ENCODE results near the gene HS2ST1. TPM values are rescaled to one million over a fixed set of nuclear protein-coding genes. Genes with fewer than 3 reads are reported as not detected.

The HS2ST1 gene
- total RNA-seq, 4 donors from 2014 or later, result 6.3 to 11.7 (median 10.3) TPM

GRCh38 chr1:87155648-87156047 lies 241.2 kb downstream of the HS2ST1 start:
- Histone ChIP-seq H3K27me3 (no peaks in the 10 kb centered on the region), H3K27ac (no peak overlapping the region), H3K4me1 (peaks cover 19% of the 10 kb centered on the region), H3K36me3 (no peaks in the 10 kb centered on the region), H3K4me3 (no peak overlapping the region), H3K9me3 (no peaks in the 10 kb centered on the region)
- TF ChIP-seq EP300 (IDR thresholded peaks at IDR 0.05), result no peak
- TF ChIP-seq POLR2AphosphoS5 (IDR thresholded peaks at IDR 0.05), result no peak
- TF ChIP-seq, protein P1, sequence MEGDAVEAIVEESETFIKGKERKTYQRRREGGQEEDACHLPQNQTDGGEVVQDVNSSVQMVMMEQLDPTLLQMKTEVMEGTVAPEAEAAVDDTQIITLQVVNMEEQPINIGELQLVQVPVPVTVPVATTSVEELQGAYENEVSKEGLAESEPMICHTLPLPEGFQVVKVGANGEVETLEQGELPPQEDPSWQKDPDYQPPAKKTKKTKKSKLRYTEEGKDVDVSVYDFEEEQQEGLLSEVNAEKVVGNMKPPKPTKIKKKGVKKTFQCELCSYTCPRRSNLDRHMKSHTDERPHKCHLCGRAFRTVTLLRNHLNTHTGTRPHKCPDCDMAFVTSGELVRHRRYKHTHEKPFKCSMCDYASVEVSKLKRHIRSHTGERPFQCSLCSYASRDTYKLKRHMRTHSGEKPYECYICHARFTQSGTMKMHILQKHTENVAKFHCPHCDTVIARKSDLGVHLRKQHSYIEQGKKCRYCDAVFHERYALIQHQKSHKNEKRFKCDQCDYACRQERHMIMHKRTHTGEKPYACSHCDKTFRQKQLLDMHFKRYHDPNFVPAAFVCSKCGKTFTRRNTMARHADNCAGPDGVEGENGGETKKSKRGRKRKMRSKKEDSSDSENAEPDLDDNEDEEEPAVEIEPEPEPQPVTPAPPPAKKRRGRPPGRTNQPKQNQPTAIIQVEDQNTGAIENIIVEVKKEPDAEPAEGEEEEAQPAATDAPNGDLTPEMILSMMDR (IDR thresholded peaks at IDR 0.05), result no peak
- no peak for TF ChIP-seq POLR2A (IDR thresholded peaks at IDR 0.05)
- WGBS, result 87% methylated on average over 9 of the region's 9 CpGs
- no peak for DNase-seq (ENCODE audit: low spot score in 2 of 2)

DNA sequence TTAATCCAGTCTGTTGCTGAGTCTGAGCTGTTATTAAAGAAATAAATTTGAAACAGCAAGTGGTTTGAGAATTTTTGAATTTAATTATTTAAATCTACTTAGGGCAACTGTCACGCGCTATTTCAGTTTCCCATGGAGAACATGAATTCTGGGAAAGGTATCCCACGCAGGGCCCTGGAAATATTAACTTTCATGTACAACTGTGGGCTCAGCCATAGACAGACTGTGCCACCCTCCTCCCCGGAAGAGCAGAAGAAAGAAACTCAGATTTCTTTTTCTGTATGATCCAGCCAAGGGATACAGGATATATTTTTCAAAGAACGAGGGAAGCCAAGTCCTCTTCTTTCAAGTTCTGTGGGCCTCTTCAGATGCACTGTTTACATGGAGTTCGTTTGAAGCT lies 241.7 kb downstream of the HS2ST1 start:
- Histone ChIP-seq H3K27ac (no peak overlapping the region), H3K36me3 (no peaks in the 10 kb centered on the region), H3K27me3 (no peaks in the 10 kb centered on the region), H3K4me3 (no peak overlapping the region), H3K4me1 (peaks cover 19% of the 10 kb centered on the region), H3K9me3 (no peaks in the 10 kb centered on the region)
- DNase-seq (ENCODE audit: low spot score in 2 of 2), result no peak
- no peak for TF ChIP-seq POLR2A (IDR thresholded peaks at IDR 0.05)
- no peak for TF ChIP-seq EP300 (IDR thresholded peaks at IDR 0.05)
- TF ChIP-seq, protein P1 (IDR thresholded peaks at IDR 0.05), result no peak
- TF ChIP-seq POLR2AphosphoS5 (IDR thresholded peaks at IDR 0.05), result no peak
- 87% methylated on average over 6 of the region's 6 CpGs for WGBS

DNA sequence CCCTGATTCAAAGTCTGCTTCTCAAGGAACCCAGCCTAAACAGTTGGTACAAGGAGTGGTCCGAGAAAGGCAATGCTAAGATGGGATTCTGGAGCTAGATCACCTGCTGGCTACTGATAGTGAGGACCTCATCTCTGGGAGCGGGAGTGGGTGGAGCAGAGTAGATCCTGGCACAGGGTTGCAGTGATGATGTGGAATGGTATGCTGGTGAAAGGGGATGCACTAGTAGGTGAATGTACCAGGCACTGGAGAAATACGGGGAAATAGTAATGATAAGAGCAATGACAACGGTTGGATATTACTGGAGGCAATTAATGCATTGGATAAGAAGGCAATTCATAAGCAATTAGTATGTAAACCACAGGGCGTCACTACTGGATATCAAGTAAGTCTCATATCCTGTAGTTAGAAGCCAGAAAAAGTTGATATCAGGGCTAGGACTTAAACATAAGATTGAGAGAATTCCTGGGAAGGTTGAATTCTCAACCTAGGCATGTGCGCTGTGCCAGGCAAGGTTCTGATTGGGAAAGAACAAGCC lies 245.0 kb downstream of the HS2ST1 start:
- TF ChIP-seq EP300 (IDR thresholded peaks at IDR 0.05) (no peak), POLR2A (IDR thresholded peaks at IDR 0.05) (no peak), POLR2AphosphoS5 (IDR thresholded peaks at IDR 0.05) (no peak)
- no peaks in the 10 kb centered on the region for H3K27me3 ChIP-seq
- DNase-seq (ENCODE audit: low spot score in 2 of 2), result no peak
- H3K27ac ChIP-seq, result no peak overlapping the region
- H3K4me1 ChIP-seq, result peaks cover 4% of the 10 kb centered on the region
- 91% methylated on average over 6 of the region's 6 CpGs for WGBS
- H3K9me3 ChIP-seq, result no peaks in the 10 kb centered on the region
- no peak overlapping the region for H3K4me3 ChIP-seq
- H3K36me3 ChIP-seq, result no peaks in the 10 kb centered on the region

Other genes starting within 250 kb of the HS2ST1 start
- gene SH3GLB1, start 210.1 kb upstream of the HS2ST1 start, total RNA-seq, result 10 to 100 TPM; 41.4 to 65.3 (median 52.4) TPM
- gene SELENOF, start 509 bp upstream of the HS2ST1 start, total RNA-seq, result 10 to 100 TPM; 49.6 to 96.4 (median 88.7) TPM